Type B pancreatic cell (in vitro differentiated cells): ENCODE measurements around the gene UNG. TPM values are rescaled to one million over a fixed set of nuclear protein-coding genes. Genes with fewer than 3 reads are reported as not detected.
"Not testable (repeated sequence)": the region's sequence is repeated elsewhere in the genome, so short reads cannot be mapped to it uniquely, and the experiment has no call there.

Experiments used
- DNase-seq: peaks from one replicate; pipeline ENCODE4 v3.0.0; 2021; ENCODE audit warnings: mixed read lengths; ENCODE audit not compliant: unreplicated experiment; ENCODE audit errors: extremely low spot score
- H3K27ac Mint-ChIP-seq: 2 replicates; pipeline ENCODE4 v1.8.0; 2021; ENCODE audit warnings: mild to moderate bottlenecking, mixed read lengths
- H3K27me3 Mint-ChIP-seq: 2 replicates; pipeline ENCODE4 v1.8.0; 2021; ENCODE audit warnings: mixed read lengths
- H3K36me3 Mint-ChIP-seq: 2 replicates; pipeline ENCODE4 v1.8.0; 2021; ENCODE audit warnings: mixed read lengths
- H3K4me1 Mint-ChIP-seq: one replicate; pipeline ENCODE4 v1.8.0; 2021; ENCODE audit warnings: mixed read lengths; ENCODE audit not compliant: unreplicated experiment
- H3K4me3 Mint-ChIP-seq: 2 replicates; pipeline ENCODE4 v1.8.0; 2021; ENCODE audit warnings: mild to moderate bottlenecking, mixed read lengths
- H3K9me3 Mint-ChIP-seq: 2 replicates; pipeline ENCODE4 v1.8.0; 2021; ENCODE audit warnings: mixed read lengths
- long read RNA-seq: library from polyadenylated mRNA; unstranded; transcript quantifications from one replicate; pipeline ENCODE4 v2.0.0, GENCODE V29; 2020
- total RNA-seq: library from RNA; stranded (reverse); gene quantifications from 2 replicates; pipeline ENCODE4 v1.2.1, GENCODE V29; 2021; ENCODE audit warnings: low replicate concordance
- TF ChIP-seq, protein P1 (sequence below): fragments of 200-600 bp; sonication (generic); conservative IDR thresholded peaks from 2 replicates; pipeline ENCODE4 v1.5.0; 2021; ENCODE audit warnings: antibody characterized with exemption, mild to moderate bottlenecking

UNG gene
- 49.8 and 63.0 TPM in 2 replicates for total RNA-seq
- long read RNA-seq, transcript UNG-202 (6 exons, 2,130 nt), result major isoform, 218 of 242 reads
- long read RNA-seq, transcript UNG-201 (7 exons, 2,071 nt), result minor isoform, 6 of 242 reads
- long read RNA-seq, partial matches to known transcripts, result 14 of 242 reads
- long read RNA-seq, other reads (novel, unspliced or antisense), result 1 of 242 reads

DNA sequence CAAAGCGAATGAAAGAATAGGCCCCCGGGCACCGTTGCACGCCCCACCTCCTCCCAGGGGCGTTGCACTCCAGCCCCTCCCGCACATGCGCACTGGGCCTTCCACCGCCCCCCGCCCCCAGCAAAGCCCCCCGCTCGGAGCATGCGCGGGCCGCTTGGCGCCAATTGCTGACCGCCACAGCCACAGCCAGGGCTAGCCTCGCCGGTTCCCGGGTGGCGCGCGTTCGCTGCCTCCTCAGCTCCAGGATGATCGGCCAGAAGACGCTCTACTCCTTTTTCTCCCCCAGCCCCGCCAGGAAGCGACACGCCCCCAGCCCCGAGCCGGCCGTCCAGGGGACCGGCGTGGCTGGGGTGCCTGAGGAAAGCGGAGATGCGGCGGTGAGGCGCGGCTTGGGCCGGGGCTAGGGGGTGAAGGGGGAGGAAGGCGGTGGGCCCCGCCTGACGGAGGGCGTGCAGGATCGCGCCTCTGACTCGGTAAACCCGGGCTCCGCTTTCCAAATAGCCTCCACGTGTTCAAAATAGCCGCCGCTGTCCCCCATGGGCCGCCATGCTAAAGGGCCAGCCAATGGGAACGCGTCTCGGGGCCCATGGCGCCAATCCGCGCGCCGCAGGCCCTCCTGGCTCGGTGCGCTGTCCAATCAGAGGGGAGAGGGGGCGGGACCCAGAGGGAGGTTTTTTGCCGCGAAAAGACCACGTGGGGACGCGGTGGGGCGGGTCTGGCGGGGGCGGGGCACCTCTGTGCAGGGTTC is at the start of gene UNG:
Gene UNG, plus strand, starts transcription at position 163 of the 748 bp plus-strand sequence. Its CDS starts 83 bp downstream, at position 246.
- no peaks in the 10 kb centered on the region for H3K9me3 Mint-ChIP-seq
- peak within 1 kb of the TSS; percentile 91 for H3K4me3 Mint-ChIP-seq
- peak within 1 kb of the TSS; percentile 81 for H3K27ac Mint-ChIP-seq
- TF ChIP-seq, protein P1, sequence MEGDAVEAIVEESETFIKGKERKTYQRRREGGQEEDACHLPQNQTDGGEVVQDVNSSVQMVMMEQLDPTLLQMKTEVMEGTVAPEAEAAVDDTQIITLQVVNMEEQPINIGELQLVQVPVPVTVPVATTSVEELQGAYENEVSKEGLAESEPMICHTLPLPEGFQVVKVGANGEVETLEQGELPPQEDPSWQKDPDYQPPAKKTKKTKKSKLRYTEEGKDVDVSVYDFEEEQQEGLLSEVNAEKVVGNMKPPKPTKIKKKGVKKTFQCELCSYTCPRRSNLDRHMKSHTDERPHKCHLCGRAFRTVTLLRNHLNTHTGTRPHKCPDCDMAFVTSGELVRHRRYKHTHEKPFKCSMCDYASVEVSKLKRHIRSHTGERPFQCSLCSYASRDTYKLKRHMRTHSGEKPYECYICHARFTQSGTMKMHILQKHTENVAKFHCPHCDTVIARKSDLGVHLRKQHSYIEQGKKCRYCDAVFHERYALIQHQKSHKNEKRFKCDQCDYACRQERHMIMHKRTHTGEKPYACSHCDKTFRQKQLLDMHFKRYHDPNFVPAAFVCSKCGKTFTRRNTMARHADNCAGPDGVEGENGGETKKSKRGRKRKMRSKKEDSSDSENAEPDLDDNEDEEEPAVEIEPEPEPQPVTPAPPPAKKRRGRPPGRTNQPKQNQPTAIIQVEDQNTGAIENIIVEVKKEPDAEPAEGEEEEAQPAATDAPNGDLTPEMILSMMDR, result no peak
- peaks cover 18% of the 10 kb centered on the region for H3K36me3 Mint-ChIP-seq
- H3K27me3 Mint-ChIP-seq, result no peaks in the 10 kb centered on the region
- peak; percentile 97 for DNase-seq
- peaks cover 33% of the 10 kb centered on the region for H3K4me1 Mint-ChIP-seq

DNA sequence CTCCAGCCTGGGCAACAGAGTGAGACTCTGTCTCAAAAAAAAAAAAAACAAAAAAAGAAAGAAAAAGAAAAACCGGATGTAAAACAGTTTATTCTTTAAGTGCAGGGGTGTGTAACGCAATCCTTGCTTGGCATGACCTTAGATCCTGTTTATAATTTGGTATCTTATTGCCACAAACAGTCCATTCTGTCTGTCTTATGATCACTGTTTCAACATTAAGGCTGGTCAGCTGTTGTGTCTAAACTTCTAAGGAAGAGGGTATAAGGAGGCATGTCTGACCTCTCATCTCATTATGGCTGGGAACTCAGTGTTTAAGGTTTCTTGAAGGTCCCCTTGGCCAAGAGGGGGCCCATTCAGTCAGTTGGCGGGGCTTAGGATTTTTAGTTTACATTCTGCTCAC is 48.7 kb upstream of the UNG start:
- not testable (repeated sequence) for H3K9me3 Mint-ChIP-seq, DNase-seq, H3K27ac Mint-ChIP-seq, H3K36me3 Mint-ChIP-seq, H3K4me3 Mint-ChIP-seq
- Mint-ChIP-seq H3K4me1 (peaks cover 10% of the 10 kb centered on the region), H3K27me3 (peaks cover 12% of the 10 kb centered on the region)

DNA sequence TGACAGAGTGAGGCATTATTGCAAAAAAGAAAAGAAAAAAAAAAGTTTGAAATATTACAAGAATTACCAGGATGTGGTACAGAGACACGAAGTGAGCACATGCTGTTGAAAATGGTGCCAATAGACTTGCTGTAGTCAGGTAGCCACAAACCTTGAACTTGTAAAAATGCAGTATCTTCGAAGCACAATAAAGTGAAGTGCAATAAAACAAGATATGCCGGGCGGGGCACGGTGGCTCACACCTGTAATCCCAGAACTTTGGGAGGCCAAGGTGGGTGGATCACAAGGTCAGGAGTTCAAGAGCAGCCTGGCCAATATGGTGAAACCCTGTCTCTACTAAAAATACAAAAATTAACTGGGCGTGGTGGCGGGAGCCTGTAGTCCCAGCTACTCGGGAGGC is 47.6 kb upstream of the UNG start:
- not testable (repeated sequence) for H3K27me3 Mint-ChIP-seq, H3K36me3 Mint-ChIP-seq, H3K4me3 Mint-ChIP-seq, H3K27ac Mint-ChIP-seq, DNase-seq, H3K9me3 Mint-ChIP-seq
- peaks cover 14% of the 10 kb centered on the region for H3K4me1 Mint-ChIP-seq

DNA sequence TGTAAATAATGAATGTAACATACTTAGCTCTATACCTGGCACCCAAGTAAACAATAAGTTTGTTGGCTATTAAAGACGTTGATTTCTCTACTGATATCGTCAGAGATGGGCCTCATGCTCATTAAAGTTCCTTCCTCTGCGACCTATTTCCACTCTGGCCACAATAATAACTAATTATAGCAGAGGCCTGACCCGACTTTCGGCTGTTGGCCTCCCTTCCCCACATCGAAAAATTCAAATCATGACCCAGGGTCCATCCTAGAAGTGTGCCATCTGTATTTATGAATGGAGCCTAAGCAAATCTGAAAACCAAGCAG is 45.3 kb upstream of the UNG start:
- Mint-ChIP-seq H3K4me3 (peak overlapping the region; percentile 98), H3K27ac (peak overlapping the region; percentile 85), H3K9me3 (no peaks in the 10 kb centered on the region), H3K4me1 (peaks cover 14% of the 10 kb centered on the region), H3K27me3 (no peaks in the 10 kb centered on the region), H3K36me3 (no peaks in the 10 kb centered on the region)
- no peak for DNase-seq
- TF ChIP-seq, protein P1, result no peak

DNA sequence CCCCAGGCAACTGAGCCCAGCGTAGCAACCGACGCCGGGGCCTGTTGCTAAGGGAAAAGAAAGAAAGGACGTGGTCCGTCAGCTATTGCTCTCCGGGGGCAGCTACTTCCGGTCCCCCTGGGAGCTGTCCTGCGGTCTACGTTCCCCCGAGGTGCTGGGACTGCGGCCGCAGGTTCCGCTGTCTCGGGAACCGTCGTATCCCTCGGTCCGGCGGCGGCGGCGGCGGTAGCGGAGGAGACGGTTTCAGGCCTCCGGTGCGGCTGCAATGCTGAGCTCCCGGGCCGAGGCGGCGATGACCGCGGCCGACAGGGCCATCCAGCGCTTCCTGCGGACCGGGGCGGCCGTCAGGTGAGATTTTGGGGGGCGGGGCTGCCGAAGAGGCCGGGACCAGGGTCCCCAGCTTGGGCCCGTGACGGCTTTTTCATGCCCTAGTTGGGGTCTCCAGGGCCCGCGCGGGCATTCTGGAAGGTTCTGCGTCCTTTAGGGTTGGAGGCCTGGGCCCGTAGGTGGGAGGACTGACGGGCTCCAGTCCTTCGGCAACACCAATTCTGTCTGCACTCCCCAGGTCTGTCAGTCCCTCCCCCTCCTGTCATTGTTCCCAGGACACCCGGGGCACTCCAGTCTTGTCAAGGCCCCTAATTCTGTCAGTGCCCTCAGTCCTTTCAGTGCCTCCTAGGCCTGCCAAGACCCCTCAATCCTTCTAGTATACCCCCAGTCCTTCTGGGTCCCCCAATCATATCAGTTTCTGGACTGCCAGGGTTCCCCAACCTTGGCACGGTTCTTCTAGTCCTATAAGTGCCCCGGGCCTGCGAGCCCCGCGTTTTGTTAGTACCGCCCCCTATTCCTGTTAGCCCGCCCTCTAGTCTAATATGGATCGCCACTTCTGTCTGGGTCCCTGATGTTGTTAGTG is 44.7 kb upstream of the UNG start, which contains the start of gene USP30:
Gene USP30, plus strand, starts transcription at position 163 of the 910 bp plus-strand sequence. Its CDS starts 103 bp downstream, at position 266.
- peak; percentile 91 for DNase-seq
- Mint-ChIP-seq H3K9me3 (no peaks in the 10 kb centered on the region), H3K4me1 (peaks cover 14% of the 10 kb centered on the region), H3K27ac (peak within 1 kb of the TSS; percentile 89), H3K4me3 (peak within 1 kb of the TSS; percentile 98), H3K36me3 (no peaks in the 10 kb centered on the region), H3K27me3 (no peaks in the 10 kb centered on the region)
- TF ChIP-seq, protein P1, result no peak

DNA sequence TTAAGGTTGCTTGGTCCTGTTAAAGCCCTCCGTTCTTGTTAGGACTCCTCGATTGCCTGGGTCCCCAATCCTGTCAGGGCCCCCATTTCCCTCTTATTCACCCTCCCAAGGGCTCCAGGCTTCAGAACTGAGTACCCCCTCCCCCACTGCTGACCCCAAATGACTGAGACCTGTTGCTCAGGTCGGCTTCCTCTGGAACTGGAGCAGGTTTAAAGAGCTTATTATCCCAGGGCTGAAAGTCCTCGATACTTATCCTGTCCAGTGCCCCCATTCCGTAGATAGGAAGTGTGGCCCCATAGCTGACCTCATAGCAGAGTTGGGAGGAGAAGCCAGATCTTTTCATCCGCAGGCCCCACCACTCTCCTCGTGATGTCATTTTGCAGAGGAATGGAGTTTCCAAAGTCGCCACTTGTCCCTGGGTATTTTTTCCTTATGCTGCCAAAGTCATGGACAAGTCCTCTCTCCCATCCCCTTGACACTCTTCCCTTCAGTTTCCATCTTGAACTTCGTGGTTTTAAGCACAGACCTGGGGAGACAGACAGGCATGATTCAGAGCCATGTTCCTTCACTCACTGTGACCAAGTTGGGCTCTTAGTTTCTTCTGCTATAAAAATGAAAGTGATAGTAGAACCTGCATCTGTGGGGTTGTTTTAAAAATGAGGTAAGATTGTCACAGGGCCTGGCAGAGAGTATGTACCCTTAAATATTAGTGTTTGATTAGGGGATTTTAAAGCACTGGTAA is 43.8 kb upstream of the UNG start:
- H3K9me3 Mint-ChIP-seq, result no peaks in the 10 kb centered on the region
- H3K27ac Mint-ChIP-seq, result peak overlapping the region; percentile 89
- peaks cover 14% of the 10 kb centered on the region for H3K4me1 Mint-ChIP-seq
- peak overlapping the region; percentile 98 for H3K4me3 Mint-ChIP-seq
- DNase-seq, result no peak
- TF ChIP-seq, protein P1, result no peak
- no peaks in the 10 kb centered on the region for H3K36me3 Mint-ChIP-seq
- H3K27me3 Mint-ChIP-seq, result no peaks in the 10 kb centered on the region

DNA sequence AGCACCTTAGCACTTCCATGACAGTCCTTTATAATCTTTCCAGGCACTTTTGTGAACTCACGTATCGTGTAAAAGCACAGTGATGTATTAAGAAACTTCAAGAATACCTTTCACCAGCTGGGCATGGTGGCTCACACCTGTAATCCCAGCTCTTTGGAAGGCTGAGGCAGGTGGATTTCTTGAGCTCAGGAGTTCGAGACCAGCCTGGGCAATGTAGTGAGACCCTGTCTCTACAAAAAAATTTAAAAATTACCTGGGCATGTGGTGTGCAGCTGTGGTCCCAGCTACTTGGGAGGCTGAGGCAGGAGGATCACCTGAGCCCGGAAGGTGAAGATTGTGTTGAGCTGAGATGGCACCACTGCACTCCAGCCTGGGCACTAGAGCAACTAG is 43.3 kb upstream of the UNG start:
- peak overlapping the region; percentile 89 for H3K27ac Mint-ChIP-seq
- H3K4me3 Mint-ChIP-seq, result peak overlapping the region; percentile 98
- DNase-seq, H3K9me3 Mint-ChIP-seq, H3K36me3 Mint-ChIP-seq, H3K27me3 Mint-ChIP-seq: not testable (repeated sequence)
- H3K4me1 Mint-ChIP-seq, result peaks cover 14% of the 10 kb centered on the region
